Activated T-cell treated with anti-CD3 and anti-CD28 coated beads, Interleukin-2, amount 50 U/mL, for 24 hours (primary cell): Measurements from ENCODE around the gene MLLT6.

Source experiments
- DNase-seq: peaks from one replicate; pipeline ENCODE4 v3.0.0-alpha.2; 2020
- H3K27ac Mint-ChIP-seq: 2 replicates; pipeline ENCODE4 v1.8.0; 2020; ENCODE audit warnings: mild to moderate bottlenecking, mixed read lengths
- H3K27me3 Mint-ChIP-seq: 2 replicates; pipeline ENCODE4 v1.8.0; 2020; ENCODE audit warnings: mixed read lengths
- H3K36me3 Mint-ChIP-seq: 2 replicates; pipeline ENCODE4 v1.8.0; 2020; ENCODE audit warnings: low read depth, mixed read lengths
- H3K4me1 Mint-ChIP-seq: 2 replicates; pipeline ENCODE4 v1.8.0; 2020; ENCODE audit warnings: low read depth, mixed read lengths
- H3K4me3 Mint-ChIP-seq: 2 replicates; pipeline ENCODE4 v1.8.0; 2020; ENCODE audit warnings: mild to moderate bottlenecking, moderate library complexity, mixed read lengths
- H3K9me3 Mint-ChIP-seq: 2 replicates; pipeline ENCODE4 v1.8.0; 2020; ENCODE audit warnings: mixed read lengths

MLLT6 gene

DNA sequence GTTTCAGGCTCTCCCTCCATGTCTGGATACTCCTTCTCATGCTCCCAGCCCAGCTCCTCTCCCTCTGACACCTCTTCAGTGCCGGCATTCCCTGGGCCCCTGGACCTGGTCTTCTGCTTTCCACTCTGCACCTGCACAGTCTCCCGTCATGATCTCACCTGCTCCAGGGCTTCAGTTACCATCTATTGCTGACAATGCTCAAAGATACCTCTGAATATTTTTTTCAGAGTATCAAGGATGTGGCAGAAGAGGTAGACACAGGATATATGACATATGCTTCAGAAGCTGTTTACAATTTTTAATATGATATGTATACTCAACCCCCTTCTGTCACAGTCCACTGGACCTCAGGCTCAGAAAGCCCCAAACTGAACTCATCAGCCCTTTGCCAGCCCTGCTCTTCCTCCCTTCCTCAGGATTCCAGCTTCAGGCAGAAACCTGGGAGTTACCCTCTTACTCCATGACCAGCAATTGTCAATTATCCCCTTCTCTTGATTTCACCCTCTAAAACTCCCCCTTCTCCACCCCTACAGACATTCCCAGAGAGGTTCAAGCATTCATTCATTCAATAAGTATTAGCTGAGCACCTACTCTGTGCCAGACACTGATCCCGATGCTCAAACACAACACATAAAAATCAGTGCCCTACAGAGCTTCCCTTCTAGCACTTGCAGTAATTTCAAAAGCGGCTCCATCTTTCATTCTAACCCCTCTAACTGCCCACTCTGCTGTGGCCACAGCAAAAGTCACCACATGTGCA, 7.8 kb upstream of the MLLT6 start:
- no peak for DNase-seq
- H3K9me3 Mint-ChIP-seq = peaks cover 3% of the 10 kb centered on the region
- peak overlapping the region; percentile 48 for H3K27ac Mint-ChIP-seq
- H3K36me3 Mint-ChIP-seq = peaks cover 2% of the 10 kb centered on the region
- H3K4me1 Mint-ChIP-seq = peaks cover 54% of the 10 kb centered on the region
- H3K4me3 Mint-ChIP-seq = no peak overlapping the region
- H3K27me3 Mint-ChIP-seq = no peaks in the 10 kb centered on the region

DNA sequence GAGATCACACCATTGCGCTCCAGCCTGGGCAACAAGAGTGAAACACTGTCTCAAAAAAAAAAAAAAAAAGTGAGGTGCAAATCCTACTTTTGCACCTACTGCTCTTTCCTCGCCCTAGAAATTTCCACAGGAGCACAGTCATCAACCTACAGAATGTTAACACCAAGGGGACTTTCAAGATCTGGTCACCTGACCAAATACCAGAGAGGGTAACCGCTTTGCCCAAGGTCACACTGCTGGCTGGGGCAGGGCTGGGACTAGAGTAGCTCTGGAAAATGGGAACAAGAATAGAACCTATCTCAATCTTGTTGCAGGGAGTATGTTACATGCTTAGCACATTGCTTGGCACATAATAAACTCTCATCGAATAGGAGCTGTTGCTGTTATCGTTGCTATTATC, 6.3 kb upstream of the MLLT6 start:
- H3K27ac Mint-ChIP-seq = peak overlapping the region; percentile 100
- H3K4me3 Mint-ChIP-seq = no peak overlapping the region
- DNase-seq = no peak
- H3K4me1 Mint-ChIP-seq = peaks cover 54% of the 10 kb centered on the region
- no peaks in the 10 kb centered on the region for H3K27me3 Mint-ChIP-seq
- peaks cover 17% of the 10 kb centered on the region for H3K36me3 Mint-ChIP-seq
- peaks cover 3% of the 10 kb centered on the region for H3K9me3 Mint-ChIP-seq

DNA sequence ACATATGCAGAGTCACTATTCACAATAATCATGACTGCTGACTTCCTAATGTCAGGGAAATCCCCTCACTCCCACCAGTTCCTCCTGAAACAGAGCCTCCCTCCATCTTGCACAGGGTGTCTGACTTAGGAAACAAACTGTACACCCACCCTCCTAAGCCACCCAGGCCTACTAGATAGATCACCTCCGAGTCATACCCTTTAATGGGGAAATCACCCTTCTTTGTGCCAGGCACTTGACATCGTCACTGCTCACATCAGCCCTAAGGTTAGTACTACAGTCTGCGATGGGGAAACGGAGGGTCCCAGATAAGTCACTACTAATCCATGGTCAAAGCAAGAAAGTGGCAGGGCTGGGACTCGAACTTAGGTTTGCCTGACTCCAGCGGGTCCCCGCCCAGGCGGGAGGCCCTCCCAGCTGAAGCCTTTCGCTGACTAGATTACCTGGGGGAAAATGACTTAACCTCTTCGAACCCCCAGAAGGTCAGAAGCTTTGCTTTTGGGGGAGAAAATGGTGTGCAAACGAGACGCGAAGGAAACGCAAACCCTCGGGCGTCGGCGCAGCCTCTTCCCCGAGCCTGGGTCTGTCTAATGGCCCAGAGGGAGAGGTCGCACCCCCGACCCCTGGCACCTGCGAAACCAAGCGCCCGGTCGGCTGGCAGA, 3.4 kb upstream of the MLLT6 start:
- Mint-ChIP-seq H3K36me3 (peaks cover 38% of the 10 kb centered on the region), H3K27ac (peak overlapping the region; percentile 100), H3K27me3 (no peaks in the 10 kb centered on the region), H3K4me1 (peaks cover 47% of the 10 kb centered on the region), H3K9me3 (peaks cover 3% of the 10 kb centered on the region), H3K4me3 (peak overlapping the region; percentile 82)
- DNase-seq = no peak

DNA sequence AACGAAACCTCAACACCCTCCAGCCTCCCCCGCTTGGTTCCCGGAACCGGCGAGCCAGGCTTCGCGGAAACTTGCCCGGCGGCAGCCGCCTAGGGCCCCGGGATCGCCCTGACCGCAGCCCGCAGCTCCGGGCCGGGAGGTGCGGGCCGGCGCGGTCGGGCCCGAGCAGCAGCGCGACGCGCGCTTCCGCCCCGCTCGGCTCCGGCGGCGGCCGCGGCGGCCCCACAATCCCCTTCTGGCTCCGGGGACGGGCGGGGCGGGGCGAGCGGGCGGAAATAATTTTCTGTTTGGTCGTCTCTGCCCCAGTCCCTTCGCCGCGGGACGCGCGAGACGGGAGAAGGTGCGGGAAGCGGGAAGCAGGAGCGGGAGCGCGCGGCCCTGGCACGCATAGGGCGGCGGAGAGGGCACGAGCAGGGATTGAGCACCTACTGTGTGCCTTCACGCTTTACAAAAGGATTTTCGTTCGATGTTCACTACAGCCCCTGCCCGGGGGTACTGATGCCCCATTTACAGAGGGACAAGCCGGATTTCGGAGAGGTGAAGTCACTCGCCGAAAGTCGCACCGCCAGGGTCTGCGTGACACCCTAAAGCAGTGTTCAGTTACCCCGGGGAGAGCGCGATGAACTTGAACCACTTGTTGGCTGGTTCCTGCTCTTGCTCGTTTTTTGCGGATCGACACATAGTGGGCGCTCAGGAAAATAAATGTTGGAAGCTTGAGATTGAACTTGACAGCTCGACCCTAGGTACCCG, 2.7 kb upstream of the MLLT6 start:
- peak overlapping the region; percentile 99 for H3K4me3 Mint-ChIP-seq
- H3K27ac Mint-ChIP-seq = peak overlapping the region; percentile 100
- no peaks in the 10 kb centered on the region for H3K27me3 Mint-ChIP-seq
- H3K9me3 Mint-ChIP-seq = peaks cover 3% of the 10 kb centered on the region
- H3K36me3 Mint-ChIP-seq = peaks cover 45% of the 10 kb centered on the region
- DNase-seq = peak; percentile 91
- peaks cover 45% of the 10 kb centered on the region for H3K4me1 Mint-ChIP-seq

GRCh38 chr17:38702916-38703741, 1.9 kb upstream of the MLLT6 start:
- DNase-seq = peak; percentile 60
- H3K36me3 Mint-ChIP-seq = peaks cover 53% of the 10 kb centered on the region
- peak overlapping the region; percentile 99 for H3K4me3 Mint-ChIP-seq
- peaks cover 3% of the 10 kb centered on the region for H3K9me3 Mint-ChIP-seq
- peaks cover 45% of the 10 kb centered on the region for H3K4me1 Mint-ChIP-seq
- H3K27me3 Mint-ChIP-seq = no peaks in the 10 kb centered on the region
- H3K27ac Mint-ChIP-seq = peak overlapping the region; percentile 100

DNA sequence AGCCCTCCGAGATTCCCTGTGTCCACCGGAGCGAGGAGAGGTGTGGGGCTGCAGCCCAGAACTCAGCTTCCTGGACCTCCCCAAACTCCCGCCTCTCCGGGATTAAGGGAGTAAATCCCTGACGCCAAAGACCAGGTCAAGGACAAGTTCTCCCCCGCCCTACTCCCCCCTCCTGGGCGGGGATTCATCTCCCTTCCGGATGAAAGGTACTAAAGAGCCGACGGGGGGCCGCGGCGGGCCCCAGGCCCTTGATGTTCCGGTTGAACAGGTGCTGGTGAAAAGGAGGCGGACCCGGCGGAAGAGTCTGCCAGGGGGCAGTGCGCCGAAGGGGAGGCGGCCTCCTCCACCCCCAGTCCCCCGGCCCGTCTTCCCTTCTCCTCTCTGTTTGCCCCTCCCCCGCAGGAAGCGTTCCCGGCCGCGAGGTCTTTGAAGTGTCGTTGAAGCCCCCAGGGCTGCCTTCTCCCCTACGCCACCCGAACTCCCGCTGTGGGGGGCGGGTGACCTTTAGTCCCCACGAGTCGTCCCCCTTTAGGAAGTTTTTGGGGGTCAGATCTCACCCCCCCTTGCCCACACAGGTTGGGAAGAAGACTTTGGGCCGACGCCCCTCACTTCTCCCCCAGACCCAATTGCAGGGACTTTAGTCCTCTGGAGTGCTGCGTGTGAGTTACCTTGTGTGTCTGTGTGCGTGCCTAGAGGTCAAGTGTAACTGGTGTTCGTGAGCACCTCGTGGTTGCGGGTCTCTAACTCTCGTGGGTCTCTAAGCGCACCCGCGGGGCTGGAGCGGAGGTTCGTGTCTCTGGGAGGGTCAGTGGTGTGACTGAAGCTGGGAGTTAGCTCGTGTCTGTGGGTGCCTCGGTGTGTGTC, 1.1 kb upstream of the MLLT6 start:
- Mint-ChIP-seq H3K27ac (peak overlapping the region; percentile 100), H3K27me3 (no peaks in the 10 kb centered on the region), H3K9me3 (peaks cover 3% of the 10 kb centered on the region), H3K36me3 (peaks cover 59% of the 10 kb centered on the region), H3K4me3 (peak overlapping the region; percentile 99), H3K4me1 (peaks cover 47% of the 10 kb centered on the region)
- peak; percentile 91 for DNase-seq

- no peaks in the 10 kb centered on the region for H3K9me3 Mint-ChIP-seq
- H3K36me3 Mint-ChIP-seq = peaks cover 72% of the 10 kb centered on the region
- peak overlapping the region; percentile 93 for H3K4me3 Mint-ChIP-seq
- H3K27me3 Mint-ChIP-seq = no peaks in the 10 kb centered on the region
- peaks cover 48% of the 10 kb centered on the region for H3K4me1 Mint-ChIP-seq
- no peak overlapping the region for H3K27ac Mint-ChIP-seq
- peak; percentile 72 for DNase-seq
Observed at GRCh38 chr17:38705523-38705802, 390 bp downstream of the MLLT6 start.

DNA sequence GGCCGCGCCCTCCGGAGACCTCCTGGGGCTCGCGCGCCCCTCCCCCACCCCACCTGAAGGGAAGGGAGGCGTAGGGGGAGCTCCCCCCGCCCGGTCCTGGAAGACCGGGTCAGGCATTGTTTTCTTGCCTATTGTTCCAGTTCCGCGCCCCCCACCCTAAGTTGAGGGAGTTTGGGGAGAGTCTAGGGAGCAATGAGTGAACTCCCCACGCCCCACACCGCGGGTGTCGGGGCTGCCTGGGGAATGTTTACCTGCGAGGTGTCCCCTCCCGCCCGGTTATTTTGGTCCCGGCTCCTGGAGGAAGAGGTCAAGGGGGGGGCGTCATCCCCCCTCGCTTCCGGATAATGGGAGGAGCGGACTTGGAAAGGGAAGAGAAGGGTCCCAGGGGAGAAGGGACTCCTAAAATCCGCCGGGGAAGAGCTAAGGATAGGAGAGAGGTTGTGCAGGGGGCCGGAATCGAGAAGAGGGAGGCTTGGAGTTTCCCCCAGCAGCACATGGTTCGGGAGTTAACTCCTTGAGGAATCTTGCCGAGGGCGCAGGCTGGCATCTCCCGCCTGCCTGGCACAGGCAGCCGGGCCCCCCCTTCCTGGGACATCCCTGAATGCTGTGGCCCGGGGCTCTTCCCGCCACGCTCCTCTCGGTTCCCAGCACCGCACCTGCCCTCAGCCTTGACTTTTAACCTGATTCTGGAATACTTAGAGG, 881 bp downstream of the MLLT6 start:
- no peaks in the 10 kb centered on the region for H3K27me3 Mint-ChIP-seq
- DNase-seq = peak; percentile 59
- H3K36me3 Mint-ChIP-seq = peaks cover 77% of the 10 kb centered on the region
- H3K4me3 Mint-ChIP-seq = peak overlapping the region; percentile 93
- H3K4me1 Mint-ChIP-seq = peaks cover 49% of the 10 kb centered on the region
- no peaks in the 10 kb centered on the region for H3K9me3 Mint-ChIP-seq
- peak overlapping the region; percentile 94 for H3K27ac Mint-ChIP-seq

GRCh38 chr17:38706505-38707216, 1.6 kb downstream of the MLLT6 start:
- peak overlapping the region; percentile 93 for H3K4me3 Mint-ChIP-seq
- no peaks in the 10 kb centered on the region for H3K27me3 Mint-ChIP-seq
- H3K4me1 Mint-ChIP-seq = peaks cover 49% of the 10 kb centered on the region
- H3K9me3 Mint-ChIP-seq = no peaks in the 10 kb centered on the region
- peak; percentile 66 for DNase-seq
- peak overlapping the region; percentile 94 for H3K27ac Mint-ChIP-seq
- H3K36me3 Mint-ChIP-seq = peaks cover 84% of the 10 kb centered on the region

GRCh38 chr17:38707678-38708351, 2.7 kb downstream of the MLLT6 start:
- H3K4me3 Mint-ChIP-seq = peak overlapping the region; percentile 93

GRCh38 chr17:38709104-38709820, 4.2 kb downstream of the MLLT6 start:
- no peak overlapping the region for H3K4me3 Mint-ChIP-seq
- H3K27me3 Mint-ChIP-seq = no peaks in the 10 kb centered on the region
- H3K36me3 Mint-ChIP-seq = peaks cover 90% of the 10 kb centered on the region
- H3K9me3 Mint-ChIP-seq = no peaks in the 10 kb centered on the region
- peaks cover 60% of the 10 kb centered on the region for H3K4me1 Mint-ChIP-seq
- peak overlapping the region; percentile 90 for H3K27ac Mint-ChIP-seq
- DNase-seq = no peak

More at GRCh38 chr17:38707678-38708351, 2.7 kb downstream of the MLLT6 start:
- no peaks in the 10 kb centered on the region for H3K27me3 Mint-ChIP-seq
- no peaks in the 10 kb centered on the region for H3K9me3 Mint-ChIP-seq
- no peak for DNase-seq
- peak overlapping the region; percentile 94 for H3K27ac Mint-ChIP-seq
- H3K4me1 Mint-ChIP-seq = peaks cover 50% of the 10 kb centered on the region
- H3K36me3 Mint-ChIP-seq = peaks cover 90% of the 10 kb centered on the region
